Central memory CD8-positive, alpha-beta T cell (primary cell): Measurements from ENCODE around the gene MXRA7.

Experiments
- ATAC-seq: fragments of 150-1000 bp; cut with Tn5 transposase; replicated peaks from 2 replicates; pipeline ENCODE4 v1.10.0; 2022; ENCODE audit warnings: mild to moderate bottlenecking, moderate FRiP score, moderate number of reproducible peaks; ENCODE audit not compliant: poor library complexity, severe bottlenecking; ENCODE audit errors: extremely low read depth
- DNase-seq, 2 donors: peaks; one replicate each; pipeline ENCODE4 v3.0.0; 2021; ENCODE audit warnings: low spot score in 2 of 2
- H3K27ac Mint-ChIP-seq: one replicate; pipeline ENCODE4 v1.8.0; 2022; ENCODE audit warnings: low read depth, mild to moderate bottlenecking, moderate library complexity, mixed read lengths
- H3K27me3 Mint-ChIP-seq: one replicate; pipeline ENCODE4 v1.8.0; 2022; ENCODE audit warnings: mixed read lengths
- H3K36me3 Mint-ChIP-seq: one replicate; pipeline ENCODE4 v1.8.0; 2022; ENCODE audit warnings: mild to moderate bottlenecking, moderate library complexity, mixed read lengths; ENCODE audit not compliant: insufficient read depth
- H3K4me1 Mint-ChIP-seq: one replicate; pipeline ENCODE4 v1.8.0; 2022; ENCODE audit warnings: mixed read lengths
- H3K4me3 Mint-ChIP-seq: one replicate; pipeline ENCODE4 v1.8.0; 2022; ENCODE audit warnings: mild to moderate bottlenecking, moderate library complexity, mixed read lengths
- H3K9me3 Mint-ChIP-seq: one replicate; pipeline ENCODE4 v1.8.0; 2022; ENCODE audit warnings: mixed read lengths

The MXRA7 gene

DNA sequence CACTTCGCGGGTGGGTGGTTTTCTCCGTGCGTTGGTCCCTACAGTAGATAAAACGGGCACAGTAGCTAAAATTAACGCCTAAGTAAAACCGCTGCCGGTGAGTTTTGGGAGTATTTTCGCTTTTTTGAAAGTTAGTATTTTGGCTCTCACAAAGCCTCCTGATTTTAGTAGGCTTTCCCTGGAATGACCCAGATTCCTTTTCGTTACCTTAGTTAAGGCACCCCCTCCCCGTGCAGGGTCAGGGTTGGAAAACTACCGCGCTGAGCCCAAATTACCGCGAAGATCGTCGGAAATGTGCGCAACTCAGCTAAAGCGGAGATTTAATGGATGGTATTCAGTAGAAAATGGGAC, 38.9 kb downstream of the MXRA7 start:
- peaks cover 5% of the 10 kb centered on the region for H3K36me3 Mint-ChIP-seq
- peaks cover 15% of the 10 kb centered on the region for H3K27me3 Mint-ChIP-seq
- H3K9me3 Mint-ChIP-seq = no peaks in the 10 kb centered on the region
- H3K27ac Mint-ChIP-seq = peak overlapping the region; percentile 90
- H3K4me3 Mint-ChIP-seq = peak overlapping the region; percentile 87
- H3K4me1 Mint-ChIP-seq = peaks cover 26% of the 10 kb centered on the region
- ATAC-seq (no peak), DNase-seq (no peak)

GRCh38 chr17:76671123-76671911, 39.4 kb downstream of the MXRA7 start:
- peaks cover 26% of the 10 kb centered on the region for H3K4me1 Mint-ChIP-seq
- peak overlapping the region; percentile 87 for H3K4me3 Mint-ChIP-seq
- H3K9me3 Mint-ChIP-seq = no peaks in the 10 kb centered on the region
- peaks cover 17% of the 10 kb centered on the region for H3K27me3 Mint-ChIP-seq
- peaks cover 5% of the 10 kb centered on the region for H3K36me3 Mint-ChIP-seq
- H3K27ac Mint-ChIP-seq = peak overlapping the region; percentile 90
- peak; percentile 95 to 98 for DNase-seq
- peak; percentile 100 for ATAC-seq

- no peak for DNase-seq
- Mint-ChIP-seq H3K9me3 (no peaks in the 10 kb centered on the region), H3K4me3 (peak overlapping the region; percentile 87), H3K36me3 (peaks cover 5% of the 10 kb centered on the region), H3K27me3 (peaks cover 17% of the 10 kb centered on the region), H3K27ac (peak overlapping the region; percentile 90), H3K4me1 (peaks cover 26% of the 10 kb centered on the region)
- no peak for ATAC-seq
Measured at GRCh38 chr17:76670718-76671122, 40.0 kb downstream of the MXRA7 start.

DNA sequence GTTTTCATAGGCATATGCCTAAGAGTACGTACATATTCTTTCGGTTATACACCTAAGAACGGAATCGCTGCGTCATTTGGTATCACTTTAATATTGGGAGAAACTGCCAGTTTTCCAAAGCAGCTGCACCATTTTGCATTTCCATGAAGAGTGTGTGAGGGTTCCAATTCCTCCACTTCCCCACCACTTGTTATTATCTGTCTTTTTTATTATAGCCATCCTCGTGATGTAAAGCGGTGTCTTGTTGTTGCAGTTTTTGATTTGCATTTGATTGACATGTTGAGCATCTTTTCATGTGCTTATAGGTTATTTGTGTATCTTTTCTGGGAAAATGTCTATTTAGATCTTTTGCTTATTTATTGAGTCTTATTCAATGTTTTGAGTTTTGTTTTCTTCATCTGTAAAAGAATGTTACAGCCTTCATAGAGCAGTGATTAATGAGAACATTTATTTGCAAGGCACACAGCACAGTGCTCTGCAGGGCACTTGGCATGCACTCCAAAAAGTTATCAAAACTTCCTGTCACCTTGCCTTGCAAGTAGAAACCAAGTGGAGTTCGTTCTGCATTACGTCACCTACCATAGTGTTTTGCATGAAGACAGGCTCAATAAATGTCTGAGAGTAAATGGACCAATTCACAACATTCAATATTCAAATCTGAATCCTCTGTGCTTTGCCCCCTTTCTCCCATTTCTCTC, 40.6 kb downstream of the MXRA7 start:
- peak overlapping the region; percentile 87 for H3K4me3 Mint-ChIP-seq
- H3K9me3 Mint-ChIP-seq = no peaks in the 10 kb centered on the region
- H3K36me3 Mint-ChIP-seq = peaks cover 5% of the 10 kb centered on the region
- ATAC-seq (no peak), DNase-seq (no peak)
- H3K4me1 Mint-ChIP-seq = peaks cover 26% of the 10 kb centered on the region
- H3K27ac Mint-ChIP-seq = peak overlapping the region; percentile 90
- peaks cover 17% of the 10 kb centered on the region for H3K27me3 Mint-ChIP-seq

DNA sequence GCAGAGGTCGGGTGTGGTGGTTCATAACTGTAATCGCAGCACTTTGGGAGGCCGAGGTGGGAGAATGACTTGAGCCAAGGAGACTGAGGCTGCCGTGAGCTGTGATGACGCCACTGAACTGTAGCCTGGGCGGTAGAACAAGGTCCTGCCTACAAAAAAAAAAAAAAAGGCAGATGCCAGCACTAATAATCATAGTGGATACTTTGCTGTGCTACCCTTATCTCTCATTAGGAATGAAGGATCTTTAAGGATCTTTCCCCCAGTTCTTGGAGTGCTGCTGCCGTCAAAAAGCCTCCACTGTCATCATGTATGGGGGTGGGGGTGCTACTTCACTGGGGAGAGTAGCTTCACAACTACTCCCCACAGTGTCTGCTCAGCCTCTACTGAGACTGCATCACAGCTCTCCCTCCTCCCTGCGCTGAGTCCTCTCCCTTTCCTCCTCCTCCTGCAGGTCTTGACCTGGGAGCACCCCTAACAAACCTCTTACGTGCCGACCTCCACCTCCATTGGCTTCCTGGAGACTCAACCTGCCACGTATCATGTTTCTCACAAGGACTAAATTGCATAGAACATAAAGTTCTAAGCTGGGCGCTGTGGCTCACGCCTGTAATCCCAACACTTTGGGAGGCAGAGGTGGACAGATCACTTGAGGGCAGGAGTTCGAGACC, 42.8 kb downstream of the MXRA7 start:
- DNase-seq (no peak), ATAC-seq (no peak)
- Mint-ChIP-seq H3K4me1 (peaks cover 26% of the 10 kb centered on the region), H3K36me3 (peaks cover 5% of the 10 kb centered on the region), H3K27me3 (peaks cover 17% of the 10 kb centered on the region), H3K4me3 (no peak overlapping the region), H3K27ac (no peak overlapping the region), H3K9me3 (no peaks in the 10 kb centered on the region)

GRCh38 chr17:76667491-76667755, 43.3 kb downstream of the MXRA7 start:
- peaks cover 23% of the 10 kb centered on the region for H3K4me1 Mint-ChIP-seq
- H3K27ac Mint-ChIP-seq = no peak overlapping the region
- H3K9me3 Mint-ChIP-seq = no peaks in the 10 kb centered on the region
- H3K27me3 Mint-ChIP-seq = peaks cover 17% of the 10 kb centered on the region
- no peak for DNase-seq
- no peak overlapping the region for H3K4me3 Mint-ChIP-seq
- H3K36me3 Mint-ChIP-seq = peaks cover 5% of the 10 kb centered on the region
- no peak for ATAC-seq

DNA sequence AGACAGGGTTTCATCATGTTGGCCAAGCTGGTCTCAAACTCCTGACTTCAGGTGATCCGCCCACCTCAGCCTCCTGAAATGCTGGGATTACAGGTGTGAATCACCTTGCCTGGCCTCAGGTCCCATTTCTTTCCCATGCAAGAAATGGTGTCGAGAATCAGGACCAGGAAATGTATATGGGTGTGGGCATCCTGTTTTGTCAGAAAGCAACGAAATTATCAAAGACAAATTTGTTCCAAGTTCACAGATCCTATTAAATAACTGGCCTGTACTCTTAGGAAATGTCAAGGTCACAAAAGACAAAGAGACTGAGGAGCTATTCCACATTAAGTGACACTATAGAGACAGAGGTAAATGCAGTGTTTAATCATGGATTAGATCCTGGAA, 50.1 kb downstream of the MXRA7 start:
- Mint-ChIP-seq H3K4me1 (peaks cover 33% of the 10 kb centered on the region), H3K9me3 (no peaks in the 10 kb centered on the region), H3K27me3 (no peaks in the 10 kb centered on the region), H3K36me3 (no peaks in the 10 kb centered on the region), H3K27ac (peak overlapping the region; percentile 90), H3K4me3 (peak overlapping the region; percentile 67)
- DNase-seq = no peak
- ATAC-seq = no peak

- Mint-ChIP-seq H3K9me3 (no peaks in the 10 kb centered on the region), H3K4me3 (peak overlapping the region; percentile 67), H3K27ac (peak overlapping the region; percentile 90), H3K4me1 (peaks cover 33% of the 10 kb centered on the region), H3K27me3 (no peaks in the 10 kb centered on the region), H3K36me3 (no peaks in the 10 kb centered on the region)
- DNase-seq = peak in 1 of 2 donors; percentile 20
- peak; percentile 92 for ATAC-seq
Measured at GRCh38 chr17:76659928-76660655, 50.7 kb downstream of the MXRA7 start.

DNA sequence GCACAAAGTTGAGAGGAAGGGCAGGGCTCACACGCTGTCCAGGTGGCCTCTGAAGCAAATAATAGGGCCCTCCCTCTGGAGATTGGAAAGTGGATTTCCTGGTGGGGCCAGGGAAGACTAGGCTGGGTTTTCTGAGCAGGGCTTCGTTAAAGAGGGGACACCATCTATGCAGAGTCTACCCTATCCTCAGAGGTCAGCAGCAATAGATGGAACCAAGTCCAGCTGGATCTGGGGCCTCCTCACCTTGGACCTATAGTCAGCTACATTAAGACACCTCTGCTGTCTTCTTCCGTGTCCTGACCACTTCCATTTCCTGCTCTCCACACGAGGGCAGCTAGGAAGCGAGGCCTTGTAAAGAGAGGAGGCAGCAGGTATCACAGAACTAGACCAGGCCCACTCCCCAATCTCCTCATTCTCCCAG, 52.5 kb downstream of the MXRA7 start:
- Mint-ChIP-seq H3K27me3 (no peaks in the 10 kb centered on the region), H3K4me1 (peaks cover 33% of the 10 kb centered on the region), H3K27ac (peak overlapping the region; percentile 89), H3K9me3 (no peaks in the 10 kb centered on the region), H3K36me3 (no peaks in the 10 kb centered on the region), H3K4me3 (peak overlapping the region; percentile 55)
- no peak for DNase-seq
- no peak for ATAC-seq

DNA sequence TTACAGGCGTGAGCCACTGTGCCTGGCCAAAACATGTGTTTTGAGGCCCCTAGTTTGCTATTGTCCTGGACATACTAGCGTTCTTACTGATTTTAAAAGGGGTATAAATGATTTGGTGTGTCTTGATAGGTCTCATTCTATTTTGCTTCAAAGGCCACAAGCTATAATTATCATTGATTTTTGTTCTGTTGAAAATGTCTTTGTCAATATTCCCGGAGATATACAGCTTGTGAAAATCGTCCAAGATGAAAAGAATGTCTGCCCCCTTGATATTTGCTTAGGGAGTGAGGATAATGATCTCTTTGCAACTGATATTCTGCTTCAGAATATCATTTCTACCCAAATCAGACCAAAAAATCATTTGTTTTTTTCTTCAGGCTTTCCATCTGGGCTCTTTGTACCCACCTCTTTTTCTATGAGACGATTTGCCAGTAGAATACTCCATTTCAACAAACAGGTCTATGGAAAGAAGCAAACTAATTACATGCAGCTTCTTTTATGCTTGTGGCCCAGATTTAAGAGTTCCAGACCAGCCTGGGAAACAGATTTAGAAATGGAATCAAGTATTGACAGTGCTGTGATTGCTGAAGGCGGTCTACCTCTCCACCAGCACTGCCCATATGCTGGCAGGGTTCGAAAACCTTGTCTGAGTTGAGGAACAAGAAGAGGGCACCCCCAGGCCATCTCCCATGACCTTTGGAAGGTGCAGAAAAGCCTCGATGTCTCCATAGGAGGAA, 53.1 kb downstream of the MXRA7 start:
- ATAC-seq (no peak), DNase-seq (no peak)
- Mint-ChIP-seq H3K27ac (peak overlapping the region; percentile 89), H3K9me3 (no peaks in the 10 kb centered on the region), H3K36me3 (no peaks in the 10 kb centered on the region), H3K4me3 (no peak overlapping the region), H3K4me1 (peaks cover 33% of the 10 kb centered on the region), H3K27me3 (no peaks in the 10 kb centered on the region)

DNA sequence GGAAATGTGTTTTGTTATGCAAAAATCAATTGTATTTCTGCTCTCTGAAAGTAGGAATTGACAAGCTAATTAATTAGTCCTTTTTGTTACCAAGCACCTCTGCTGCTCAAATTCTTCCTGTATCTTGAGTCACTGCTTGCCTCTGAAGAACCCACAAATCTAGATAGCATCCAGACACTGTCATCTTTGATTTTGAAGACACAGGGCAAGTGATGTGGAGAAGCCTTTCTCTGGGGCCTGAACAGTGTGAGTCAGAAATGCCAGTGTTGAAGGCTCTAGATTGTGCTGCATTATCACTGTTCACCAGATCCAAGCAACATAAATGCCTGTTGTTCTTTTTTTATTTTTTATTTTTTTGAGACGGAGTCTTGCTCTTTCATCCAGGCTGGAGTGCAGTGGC, 56.4 kb downstream of the MXRA7 start:
- DNase-seq (no peak), ATAC-seq (no peak)
- no peaks in the 10 kb centered on the region for H3K36me3 Mint-ChIP-seq
- no peak overlapping the region for H3K4me3 Mint-ChIP-seq
- H3K4me1 Mint-ChIP-seq = peaks cover 14% of the 10 kb centered on the region
- H3K27ac Mint-ChIP-seq = no peak overlapping the region
- H3K27me3 Mint-ChIP-seq = peaks cover 20% of the 10 kb centered on the region
- no peaks in the 10 kb centered on the region for H3K9me3 Mint-ChIP-seq

- Mint-ChIP-seq H3K4me3 (no peak overlapping the region), H3K36me3 (no peaks in the 10 kb centered on the region), H3K27ac (no peak overlapping the region), H3K27me3 (peaks cover 32% of the 10 kb centered on the region), H3K9me3 (peaks cover 5% of the 10 kb centered on the region), H3K4me1 (no peaks in the 10 kb centered on the region)
- DNase-seq (no peak), ATAC-seq (no peak)
Measured at GRCh38 chr17:76650504-76650903, 60.3 kb downstream of the MXRA7 start.
